Measurements from ENCODE around the gene MTUS2. TPM values are rescaled to one million over a fixed set of nuclear protein-coding genes. Genes with fewer than 3 reads are reported as not detected.

The MTUS2 gene
- total and polyA plus RNA-seq, 2 of the 8 experiments (the other 6 are each of a cell fraction or from before 2014, with no cell fraction given) = 0.18 to 0.80 TPM

- TF ChIP-seq RBBP5 (IDR thresholded peaks at IDR 0.05; ENCODE audit: borderline replicate concordance, low read depth, low read length) (no peak), CBX5 (IDR thresholded peaks at IDR 0.05; ENCODE audit: low read depth, low read length) (no peak), SP4 (IDR thresholded peaks at IDR 0.05; ENCODE audit: low read length) (no peak), TAF7 (optimal IDR thresholded peaks at IDR 0.05; ENCODE audit: borderline replicate concordance, low read depth, low read length) (no peak), TBP (IDR thresholded peaks at IDR 0.05; ENCODE audit: low read depth, low read length) (no peak), HDAC2 (IDR thresholded peaks at IDR 0.05; ENCODE audit: borderline replicate concordance in 1 of 2, low read depth in 2 of 2, low read length in 2 of 2) (0 out of 4 replicates have a peak, but pooled peaks of 1 of the 2 experiments have one; percentile 66), SIRT6 (IDR thresholded peaks at IDR 0.05; ENCODE audit: low read length) (no peak), POLR2AphosphoS5 (IDR thresholded peaks at IDR 0.05; ENCODE audit: low read depth, low read length) (no peak), SAP30 (IDR thresholded peaks at IDR 0.05; ENCODE audit: insufficient read depth, insufficient replicate concordance, low read length) (no peak), POU5F1 (IDR thresholded peaks at IDR 0.05; ENCODE audit: low read depth, low read length) (0 out of 2 replicates have a peak, but pooled peaks have one; percentile 42), GTF2F1 (IDR thresholded peaks at IDR 0.05; ENCODE audit: borderline replicate concordance, low read depth, low read length) (no peak), TCF12 (IDR thresholded peaks at IDR 0.05; ENCODE audit: low read depth, low read length) (peak; percentile 81; the same call in 1 of the 2 replicates), EP300 (IDR thresholded peaks at IDR 0.05; ENCODE audit: borderline replicate concordance in 1 of 2, low read depth in 2 of 2, low read length in 2 of 2) (no peak), BRCA1 (IDR thresholded peaks at IDR 0.05; ENCODE audit: low read depth, low read length) (no peak), CTBP2 (IDR thresholded peaks at IDR 0.05; ENCODE audit: borderline replicate concordance, insufficient read depth, insufficient read length, low read length) (peak; percentile 93), SIN3A (conservative IDR thresholded peaks at IDR 0.05 in 1 of 2, IDR thresholded peaks at IDR 0.05 in 1 of 2; ENCODE audit: low read depth in 1 of 2, low read length in 2 of 2) (no peak), POLR2A (IDR thresholded peaks at IDR 0.05; ENCODE audit: control extremely low read depth in 1 of 2, low read depth in 2 of 2, low read length in 2 of 2) (no peak), FOSL1 (IDR thresholded peaks at IDR 0.05; ENCODE audit: insufficient read depth, low read depth, low read length) (no peak), ZNF274 (IDR thresholded peaks at IDR 0.05; ENCODE audit: borderline replicate concordance, extremely low read depth, low read length) (no peak), ATF2 (IDR thresholded peaks at IDR 0.05; ENCODE audit: low read length) (no peak), NANOG (IDR thresholded peaks at IDR 0.05; ENCODE audit: insufficient read depth, low read depth, low read length, poor library complexity, severe bottlenecking) (peak; percentile 93), SP2 (IDR thresholded peaks at IDR 0.05; ENCODE audit: low read length) (no peak), EZH2 (IDR thresholded peaks at IDR 0.05; ENCODE audit: low read depth, low read length, severe bottlenecking) (no peak), TAF1 (IDR thresholded peaks at IDR 0.05; ENCODE audit: low read depth, low read length) (no peak)
Measured at GRCh38 chr13:29301027-29301426, 480.9 kb downstream of the MTUS2 start (continued).
